Transverse colon (tissue), 4 donors: ENCODE data around the gene REN.

Source experiments
- EP300 ChIP-seq: sonication (generic); formaldehyde crosslinking; IDR thresholded peaks from one replicate; pipeline ENCODE4 v1.6.1; 2017; ENCODE audit warnings: antibody characterized with exemption, low read depth
- POLR2AphosphoS5 ChIP-seq, 3 donors: sonication (generic); formaldehyde crosslinking; IDR thresholded peaks; one replicate each; pipeline ENCODE4 v1.6.1; 2016; ENCODE audit warnings: antibody characterized with exemption in 3 of 3
- TF ChIP-seq, protein P1 (sequence below), 5 experiments: fragments of 200-600 bp in 3 of 5; fragments of 450-650 bp in 2 of 5; sonication (generic) in 3 of 5; IDR thresholded peaks; 1 replicate in 2 of 5; 2 replicates in 3 of 5; pipeline ENCODE4 v1.5.1; 2016 to 2017; ENCODE audit warnings: antibody characterized with exemption in 5 of 5, inconsistent platforms in 3 of 5, mild to moderate bottlenecking in 2 of 5, moderate library complexity in 1 of 5

DNA sequence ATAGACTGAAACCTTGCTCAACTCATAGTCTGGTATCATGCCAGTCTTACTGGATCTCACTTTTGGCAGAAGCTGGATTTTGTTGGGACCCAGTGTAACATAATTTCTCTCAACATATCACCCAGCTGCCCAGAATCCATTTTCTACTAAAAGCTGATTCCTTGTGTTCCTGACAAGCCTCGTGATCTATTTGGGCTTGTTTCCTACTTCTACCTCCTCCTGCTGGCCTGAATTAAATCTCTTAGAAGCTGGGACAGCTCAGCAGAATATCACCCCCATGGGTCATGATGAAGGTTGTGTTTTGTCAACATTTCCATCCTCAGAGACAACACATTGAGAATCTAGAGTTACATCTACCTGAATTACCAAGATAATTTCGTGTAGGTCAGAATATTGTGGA is 40.0 kb upstream of the REN start:
- TF ChIP-seq, protein P1, sequence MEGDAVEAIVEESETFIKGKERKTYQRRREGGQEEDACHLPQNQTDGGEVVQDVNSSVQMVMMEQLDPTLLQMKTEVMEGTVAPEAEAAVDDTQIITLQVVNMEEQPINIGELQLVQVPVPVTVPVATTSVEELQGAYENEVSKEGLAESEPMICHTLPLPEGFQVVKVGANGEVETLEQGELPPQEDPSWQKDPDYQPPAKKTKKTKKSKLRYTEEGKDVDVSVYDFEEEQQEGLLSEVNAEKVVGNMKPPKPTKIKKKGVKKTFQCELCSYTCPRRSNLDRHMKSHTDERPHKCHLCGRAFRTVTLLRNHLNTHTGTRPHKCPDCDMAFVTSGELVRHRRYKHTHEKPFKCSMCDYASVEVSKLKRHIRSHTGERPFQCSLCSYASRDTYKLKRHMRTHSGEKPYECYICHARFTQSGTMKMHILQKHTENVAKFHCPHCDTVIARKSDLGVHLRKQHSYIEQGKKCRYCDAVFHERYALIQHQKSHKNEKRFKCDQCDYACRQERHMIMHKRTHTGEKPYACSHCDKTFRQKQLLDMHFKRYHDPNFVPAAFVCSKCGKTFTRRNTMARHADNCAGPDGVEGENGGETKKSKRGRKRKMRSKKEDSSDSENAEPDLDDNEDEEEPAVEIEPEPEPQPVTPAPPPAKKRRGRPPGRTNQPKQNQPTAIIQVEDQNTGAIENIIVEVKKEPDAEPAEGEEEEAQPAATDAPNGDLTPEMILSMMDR (IDR thresholded peaks at IDR 0.05): no peak
- TF ChIP-seq POLR2AphosphoS5 (IDR thresholded peaks at IDR 0.05): no peak
- no peak for TF ChIP-seq EP300
